Vagina (tissue), 2 donors: ENCODE measurements around the gene GALNT2.

Source experiments
- CTCF ChIP-seq, 3 experiments: fragments of 450-650 bp in 2 of 3; fragments of 200-600 bp in 1 of 3; sonication (generic) in 1 of 3; IDR thresholded peaks; one replicate each; pipeline ENCODE4 v1.5.1; 2017 to 2019; ENCODE audit warnings: antibody characterized with exemption in 3 of 3, mild to moderate bottlenecking in 2 of 3, moderate library complexity in 2 of 3
- POLR2A ChIP-seq, 2 donors: fragments of 450-650 bp; IDR thresholded peaks; one replicate each; pipeline ENCODE4 v1.6.1; 2017; ENCODE audit warnings: antibody characterized with exemption in 2 of 2, mild to moderate bottlenecking in 2 of 2, moderate library complexity in 2 of 2
- POLR2AphosphoS5 ChIP-seq, 2 donors: sonication (generic); formaldehyde crosslinking; IDR thresholded peaks; one replicate each; pipeline ENCODE4 v1.9.0; 2017; ENCODE audit warnings: antibody characterized with exemption in 2 of 2, mild to moderate bottlenecking in 2 of 2, low read depth in 1 of 2; ENCODE audit not compliant: insufficient read depth in 1 of 2

GRCh38 chr1:230091473-230092231 is 24.6 kb downstream of the GALNT2 start:
- TF ChIP-seq CTCF (IDR thresholded peaks at IDR 0.05) (no peak), POLR2AphosphoS5 (IDR thresholded peaks at IDR 0.05; ENCODE audit: insufficient read depth in 1 of 2, low read depth in 1 of 2) (no peak), POLR2A (IDR thresholded peaks at IDR 0.05) (no peak)
